WTC11 (cell line): ENCODE measurements around the gene SGK2. TPM values are rescaled to one million over a fixed set of nuclear protein-coding genes. Genes with fewer than 3 reads are reported as not detected.

ENCODE experiments used
- ATAC-seq: fragments of 200-7000 bp; cut with Tn5 transposase; 2 replicates; pipeline ENCODE4 v1.10.0; 2021; ENCODE audit warnings: mild to moderate bottlenecking, moderate library complexity
- CTCF ChIA-PET: fragments of 300-600 bp; sonication (Branson Sonifier 250); formaldehyde crosslinking; loops from one replicate; lab custom pipeline; 2021; ENCODE audit warnings: antibody characterized with exemption; lab: Charles Lee
- POLR2A ChIA-PET: fragments of 350-600 bp; sonication (Branson Sonifier 250); formaldehyde crosslinking; loops from one replicate; lab custom pipeline; 2021; ENCODE audit warnings: antibody characterized with exemption; lab: Charles Lee
- DNase-seq: peaks from one replicate; pipeline ENCODE4 v3.0.0; 2021; ENCODE audit warnings: low spot score
- H3K27ac Mint-ChIP-seq: 2 replicates; pipeline ENCODE4 v1.8.0; 2021; ENCODE audit warnings: mixed read lengths
- H3K27me3 Mint-ChIP-seq: 2 replicates; pipeline ENCODE4 v1.8.0; 2021; ENCODE audit warnings: low read depth, mild to moderate bottlenecking, moderate library complexity, mixed read lengths
- H3K36me3 Mint-ChIP-seq: 2 replicates; pipeline ENCODE4 v1.8.0; 2021; ENCODE audit warnings: mixed read lengths
- H3K4me1 Mint-ChIP-seq: 2 replicates; pipeline ENCODE4 v1.8.0; 2022; ENCODE audit warnings: mixed read lengths
- H3K4me3 Mint-ChIP-seq: 2 replicates; pipeline ENCODE4 v1.8.0; 2021; ENCODE audit warnings: mild to moderate bottlenecking, moderate library complexity, mixed read lengths
- H3K9me3 Mint-ChIP-seq: 2 replicates; pipeline ENCODE4 v1.8.0; 2021; ENCODE audit warnings: mixed read lengths
- CBFB ChIP-seq: sonication (generic); formaldehyde crosslinking; IDR thresholded peaks from 2 replicates; pipeline ENCODE4 v1.8.1; 2022; ENCODE audit warnings: mild to moderate bottlenecking, low read depth, missing genetic modification reagents
- ELF4 ChIP-seq: sonication (generic); formaldehyde crosslinking; IDR thresholded peaks from 2 replicates; pipeline ENCODE4 v1.8.1; 2022; ENCODE audit warnings: low read depth, mild to moderate bottlenecking, moderate library complexity, missing genetic modification reagents
- EMX1 ChIP-seq: fragments of 250-450 bp; sonication (Bioruptor Pico); IDR thresholded peaks from 2 replicates; pipeline ENCODE4 v1.8.0; 2021; ENCODE audit warnings: mild to moderate bottlenecking
- ESRRA ChIP-seq: sonication (generic); formaldehyde crosslinking; IDR thresholded peaks from 2 replicates; pipeline ENCODE4 v1.8.1; 2022; ENCODE audit warnings: mild to moderate bottlenecking, missing genetic modification reagents, borderline replicate concordance
- FOXP1 ChIP-seq: sonication (generic); formaldehyde crosslinking; IDR thresholded peaks from 2 replicates; pipeline ENCODE4 v1.8.0; 2022; ENCODE audit warnings: missing genetic modification reagents, mild to moderate bottlenecking, moderate library complexity, borderline replicate concordance
- MYBL2 ChIP-seq: sonication (generic); formaldehyde crosslinking; IDR thresholded peaks from 2 replicates; pipeline ENCODE4 v1.8.1; 2023; ENCODE audit warnings: mild to moderate bottlenecking, moderate library complexity, missing genetic modification reagents
- PRRX2 ChIP-seq: fragments of 250-450 bp; sonication (Bioruptor Pico); IDR thresholded peaks from 2 replicates; pipeline ENCODE4 v1.8.0; 2021; ENCODE audit warnings: mild to moderate bottlenecking
- SOX15 ChIP-seq: fragments of 250-450 bp; sonication (Bioruptor Pico); IDR thresholded peaks from 2 replicates; pipeline ENCODE4 v1.9.0; 2021; ENCODE audit warnings: mild to moderate bottlenecking
- TEAD1 ChIP-seq: sonication (generic); formaldehyde crosslinking; IDR thresholded peaks from 2 replicates; pipeline ENCODE4 v1.8.0; 2022; ENCODE audit warnings: mild to moderate bottlenecking, missing genetic modification reagents
- ZNF219 ChIP-seq: sonication (generic); formaldehyde crosslinking; IDR thresholded peaks from 2 replicates; pipeline ENCODE4 v1.8.0; 2023; ENCODE audit warnings: missing genetic modification reagents, mild to moderate bottlenecking, borderline replicate concordance
- ZNF317 ChIP-seq: sonication (generic); formaldehyde crosslinking; IDR thresholded peaks from 2 replicates; pipeline ENCODE4 v1.8.1; 2023; ENCODE audit warnings: low read depth, mild to moderate bottlenecking, moderate library complexity, missing genetic modification reagents, borderline replicate concordance
- ZNF423 ChIP-seq: fragments of 250-450 bp; sonication (Bioruptor Pico); IDR thresholded peaks from 2 replicates; pipeline ENCODE4 v2.1.2; 2022; ENCODE audit warnings: mild to moderate bottlenecking, moderate library complexity
- total RNA-seq: library from RNA; stranded (reverse); gene quantifications from 3 replicates; pipeline ENCODE4 v1.2.3, GENCODE V29; 2021
- TF ChIP-seq, protein P1 (sequence below): sonication (generic); formaldehyde crosslinking; IDR thresholded peaks from 2 replicates; pipeline ENCODE4 v1.8.1; 2022; ENCODE audit warnings: low read depth, mild to moderate bottlenecking, moderate library complexity, missing genetic modification reagents, borderline replicate concordance
- TF ChIP-seq, protein P2 (sequence below): sonication (generic); formaldehyde crosslinking; IDR thresholded peaks from 2 replicates; pipeline ENCODE4 v1.8.0; 2023; ENCODE audit warnings: mild to moderate bottlenecking, missing genetic modification reagents
- TF ChIP-seq, protein P3 (sequence below): sonication (generic); formaldehyde crosslinking; IDR thresholded peaks from 2 replicates; pipeline ENCODE4 v1.8.1; 2023; ENCODE audit warnings: mild to moderate bottlenecking, missing genetic modification reagents, borderline replicate concordance
- TF ChIP-seq, protein P4 (sequence below): fragments of 250-450 bp; sonication (Bioruptor Pico); IDR thresholded peaks from 2 replicates; pipeline ENCODE4 v1.9.0; 2021; ENCODE audit warnings: mild to moderate bottlenecking

Gene SGK2
- total RNA-seq, 1 experiment from 2014 or later = 0.74 TPM

DNA sequence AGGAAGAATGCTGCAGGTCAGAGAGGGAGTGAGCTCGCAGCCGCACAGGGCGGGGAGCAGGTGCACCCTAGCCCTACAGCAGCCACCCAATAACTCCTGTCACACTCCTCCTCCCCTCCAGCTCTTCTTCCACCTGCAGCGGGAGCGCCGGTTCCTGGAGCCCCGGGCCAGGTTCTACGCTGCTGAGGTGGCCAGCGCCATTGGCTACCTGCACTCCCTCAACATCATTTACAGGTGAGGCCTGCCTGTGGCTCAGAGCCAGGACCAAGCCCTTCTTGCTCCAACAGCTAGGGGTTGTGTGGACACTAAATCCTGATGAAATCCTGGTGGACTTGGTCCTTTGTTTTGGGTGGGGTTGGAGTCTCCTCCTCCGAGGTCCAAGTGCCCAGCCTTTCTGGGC, 11.7 kb downstream of the SGK2 start:
- DNase-seq (no peak), ATAC-seq (no peak)
- Mint-ChIP-seq H3K9me3 (no peaks in the 10 kb centered on the region), H3K4me3 (no peak overlapping the region), H3K27ac (no peak overlapping the region), H3K27me3 (no peaks in the 10 kb centered on the region), H3K36me3 (no peaks in the 10 kb centered on the region), H3K4me1 (peaks cover 4% of the 10 kb centered on the region)
- ChIA-PET CTCF (interaction anchor here (2.2 kb wide), 1 partner anchor 33 kb away, joined by 9 read pairs; no protein-coding TSS in a partner anchor), POLR2A (interaction anchor here (0.6 kb wide), 1 partner anchor 128 kb away, joined by 6 read pairs; no protein-coding TSS in a partner anchor)
- TF ChIP-seq ZNF317 (CRISPR knock-in tag) (no peak), ESRRA (CRISPR knock-in tag) (no peak), TEAD1 (CRISPR knock-in tag) (no peak), PRRX2 (no peak), MYBL2 (CRISPR knock-in tag) (no peak), EMX1 (CRISPR knock-in tag) (no peak)
- TF ChIP-seq, protein P1, sequence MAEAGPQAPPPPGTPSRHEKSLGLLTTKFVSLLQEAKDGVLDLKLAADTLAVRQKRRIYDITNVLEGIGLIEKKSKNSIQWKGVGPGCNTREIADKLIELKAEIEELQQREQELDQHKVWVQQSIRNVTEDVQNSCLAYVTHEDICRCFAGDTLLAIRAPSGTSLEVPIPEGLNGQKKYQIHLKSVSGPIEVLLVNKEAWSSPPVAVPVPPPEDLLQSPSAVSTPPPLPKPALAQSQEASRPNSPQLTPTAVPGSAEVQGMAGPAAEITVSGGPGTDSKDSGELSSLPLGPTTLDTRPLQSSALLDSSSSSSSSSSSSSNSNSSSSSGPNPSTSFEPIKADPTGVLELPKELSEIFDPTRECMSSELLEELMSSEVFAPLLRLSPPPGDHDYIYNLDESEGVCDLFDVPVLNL (CRISPR knock-in tag) = no peak

DNA sequence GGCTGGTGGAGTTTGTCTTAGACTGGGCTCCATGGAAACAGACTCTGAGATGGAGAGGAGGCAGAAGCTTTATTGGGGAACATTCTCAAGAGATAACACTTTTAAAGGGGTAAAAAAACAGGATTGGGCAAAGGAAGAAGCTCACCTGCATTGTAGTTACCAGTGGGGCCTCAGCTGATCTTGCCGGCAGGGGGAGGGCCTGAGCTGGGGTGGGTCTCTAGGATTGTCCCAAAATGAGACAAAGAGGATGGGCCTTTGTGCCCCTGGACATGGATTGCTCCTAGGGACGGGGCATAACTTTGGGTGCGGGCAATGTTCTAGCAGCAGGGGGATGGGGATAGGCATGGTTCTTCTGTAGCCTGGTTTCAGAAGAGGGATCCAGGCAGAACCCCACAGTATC, 12.5 kb downstream of the SGK2 start:
- TF ChIP-seq FOXP1 (CRISPR knock-in tag) (no peak), ELF4 (CRISPR knock-in tag) (no peak), TEAD1 (CRISPR knock-in tag) (no peak), CBFB (no peak), SOX15 (CRISPR knock-in tag) (no peak), ZNF423 (CRISPR knock-in tag) (no peak), ZNF219 (CRISPR knock-in tag) (no peak), MYBL2 (CRISPR knock-in tag) (no peak)
- TF ChIP-seq, protein P2, sequence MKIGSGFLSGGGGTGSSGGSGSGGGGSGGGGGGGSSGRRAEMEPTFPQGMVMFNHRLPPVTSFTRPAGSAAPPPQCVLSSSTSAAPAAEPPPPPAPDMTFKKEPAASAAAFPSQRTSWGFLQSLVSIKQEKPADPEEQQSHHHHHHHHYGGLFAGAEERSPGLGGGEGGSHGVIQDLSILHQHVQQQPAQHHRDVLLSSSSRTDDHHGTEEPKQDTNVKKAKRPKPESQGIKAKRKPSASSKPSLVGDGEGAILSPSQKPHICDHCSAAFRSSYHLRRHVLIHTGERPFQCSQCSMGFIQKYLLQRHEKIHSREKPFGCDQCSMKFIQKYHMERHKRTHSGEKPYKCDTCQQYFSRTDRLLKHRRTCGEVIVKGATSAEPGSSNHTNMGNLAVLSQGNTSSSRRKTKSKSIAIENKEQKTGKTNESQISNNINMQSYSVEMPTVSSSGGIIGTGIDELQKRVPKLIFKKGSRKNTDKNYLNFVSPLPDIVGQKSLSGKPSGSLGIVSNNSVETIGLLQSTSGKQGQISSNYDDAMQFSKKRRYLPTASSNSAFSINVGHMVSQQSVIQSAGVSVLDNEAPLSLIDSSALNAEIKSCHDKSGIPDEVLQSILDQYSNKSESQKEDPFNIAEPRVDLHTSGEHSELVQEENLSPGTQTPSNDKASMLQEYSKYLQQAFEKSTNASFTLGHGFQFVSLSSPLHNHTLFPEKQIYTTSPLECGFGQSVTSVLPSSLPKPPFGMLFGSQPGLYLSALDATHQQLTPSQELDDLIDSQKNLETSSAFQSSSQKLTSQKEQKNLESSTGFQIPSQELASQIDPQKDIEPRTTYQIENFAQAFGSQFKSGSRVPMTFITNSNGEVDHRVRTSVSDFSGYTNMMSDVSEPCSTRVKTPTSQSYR = no peak
- TF ChIP-seq, protein P3, sequence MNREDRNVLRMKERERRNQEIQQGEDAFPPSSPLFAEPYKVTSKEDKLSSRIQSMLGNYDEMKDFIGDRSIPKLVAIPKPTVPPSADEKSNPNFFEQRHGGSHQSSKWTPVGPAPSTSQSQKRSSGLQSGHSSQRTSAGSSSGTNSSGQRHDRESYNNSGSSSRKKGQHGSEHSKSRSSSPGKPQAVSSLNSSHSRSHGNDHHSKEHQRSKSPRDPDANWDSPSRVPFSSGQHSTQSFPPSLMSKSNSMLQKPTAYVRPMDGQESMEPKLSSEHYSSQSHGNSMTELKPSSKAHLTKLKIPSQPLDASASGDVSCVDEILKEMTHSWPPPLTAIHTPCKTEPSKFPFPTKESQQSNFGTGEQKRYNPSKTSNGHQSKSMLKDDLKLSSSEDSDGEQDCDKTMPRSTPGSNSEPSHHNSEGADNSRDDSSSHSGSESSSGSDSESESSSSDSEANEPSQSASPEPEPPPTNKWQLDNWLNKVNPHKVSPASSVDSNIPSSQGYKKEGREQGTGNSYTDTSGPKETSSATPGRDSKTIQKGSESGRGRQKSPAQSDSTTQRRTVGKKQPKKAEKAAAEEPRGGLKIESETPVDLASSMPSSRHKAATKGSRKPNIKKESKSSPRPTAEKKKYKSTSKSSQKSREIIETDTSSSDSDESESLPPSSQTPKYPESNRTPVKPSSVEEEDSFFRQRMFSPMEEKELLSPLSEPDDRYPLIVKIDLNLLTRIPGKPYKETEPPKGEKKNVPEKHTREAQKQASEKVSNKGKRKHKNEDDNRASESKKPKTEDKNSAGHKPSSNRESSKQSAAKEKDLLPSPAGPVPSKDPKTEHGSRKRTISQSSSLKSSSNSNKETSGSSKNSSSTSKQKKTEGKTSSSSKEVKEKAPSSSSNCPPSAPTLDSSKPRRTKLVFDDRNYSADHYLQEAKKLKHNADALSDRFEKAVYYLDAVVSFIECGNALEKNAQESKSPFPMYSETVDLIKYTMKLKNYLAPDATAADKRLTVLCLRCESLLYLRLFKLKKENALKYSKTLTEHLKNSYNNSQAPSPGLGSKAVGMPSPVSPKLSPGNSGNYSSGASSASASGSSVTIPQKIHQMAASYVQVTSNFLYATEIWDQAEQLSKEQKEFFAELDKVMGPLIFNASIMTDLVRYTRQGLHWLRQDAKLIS = no peak
- TF ChIP-seq, protein P4, sequence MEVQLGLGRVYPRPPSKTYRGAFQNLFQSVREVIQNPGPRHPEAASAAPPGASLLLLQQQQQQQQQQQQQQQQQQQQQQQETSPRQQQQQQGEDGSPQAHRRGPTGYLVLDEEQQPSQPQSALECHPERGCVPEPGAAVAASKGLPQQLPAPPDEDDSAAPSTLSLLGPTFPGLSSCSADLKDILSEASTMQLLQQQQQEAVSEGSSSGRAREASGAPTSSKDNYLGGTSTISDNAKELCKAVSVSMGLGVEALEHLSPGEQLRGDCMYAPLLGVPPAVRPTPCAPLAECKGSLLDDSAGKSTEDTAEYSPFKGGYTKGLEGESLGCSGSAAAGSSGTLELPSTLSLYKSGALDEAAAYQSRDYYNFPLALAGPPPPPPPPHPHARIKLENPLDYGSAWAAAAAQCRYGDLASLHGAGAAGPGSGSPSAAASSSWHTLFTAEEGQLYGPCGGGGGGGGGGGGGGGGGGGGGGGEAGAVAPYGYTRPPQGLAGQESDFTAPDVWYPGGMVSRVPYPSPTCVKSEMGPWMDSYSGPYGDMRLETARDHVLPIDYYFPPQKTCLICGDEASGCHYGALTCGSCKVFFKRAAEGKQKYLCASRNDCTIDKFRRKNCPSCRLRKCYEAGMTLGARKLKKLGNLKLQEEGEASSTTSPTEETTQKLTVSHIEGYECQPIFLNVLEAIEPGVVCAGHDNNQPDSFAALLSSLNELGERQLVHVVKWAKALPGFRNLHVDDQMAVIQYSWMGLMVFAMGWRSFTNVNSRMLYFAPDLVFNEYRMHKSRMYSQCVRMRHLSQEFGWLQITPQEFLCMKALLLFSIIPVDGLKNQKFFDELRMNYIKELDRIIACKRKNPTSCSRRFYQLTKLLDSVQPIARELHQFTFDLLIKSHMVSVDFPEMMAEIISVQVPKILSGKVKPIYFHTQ (CRISPR knock-in tag) = no peak
- no peak for DNase-seq
- Mint-ChIP-seq H3K27me3 (no peaks in the 10 kb centered on the region), H3K36me3 (no peaks in the 10 kb centered on the region), H3K9me3 (no peaks in the 10 kb centered on the region), H3K27ac (no peak overlapping the region), H3K4me3 (no peak overlapping the region), H3K4me1 (peaks cover 4% of the 10 kb centered on the region)
- no peak for ATAC-seq
- ChIA-PET CTCF (interaction anchor here (0.8 to 1.0 kb wide), 4 partner anchors 13 to 123 kb away, joined by 3 read pairs; no protein-coding TSS in a partner anchor), POLR2A (no interaction called here)
